Measurements from ENCODE around the gene CDK5RAP3. TPM values are rescaled to one million over a fixed set of nuclear protein-coding genes. Genes with fewer than 3 reads are reported as not detected.
A peak's percentile ranks its signal among the peaks of the same experiment; 100 is the strongest.

Gene CDK5RAP3
- total and polyA plus RNA-seq, 2 of the 13 experiments (the other 11 are each of a cell fraction or from before 2014, with no cell fraction given) = 128 to 154 TPM

- TF ChIP-seq, protein P1, sequence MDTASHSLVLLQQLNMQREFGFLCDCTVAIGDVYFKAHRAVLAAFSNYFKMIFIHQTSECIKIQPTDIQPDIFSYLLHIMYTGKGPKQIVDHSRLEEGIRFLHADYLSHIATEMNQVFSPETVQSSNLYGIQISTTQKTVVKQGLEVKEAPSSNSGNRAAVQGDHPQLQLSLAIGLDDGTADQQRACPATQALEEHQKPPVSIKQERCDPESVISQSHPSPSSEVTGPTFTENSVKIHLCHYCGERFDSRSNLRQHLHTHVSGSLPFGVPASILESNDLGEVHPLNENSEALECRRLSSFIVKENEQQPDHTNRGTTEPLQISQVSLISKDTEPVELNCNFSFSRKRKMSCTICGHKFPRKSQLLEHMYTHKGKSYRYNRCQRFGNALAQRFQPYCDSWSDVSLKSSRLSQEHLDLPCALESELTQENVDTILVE (CRISPR knock-in tag; IDR thresholded peaks at IDR 0.05) = 0 out of 2 replicates have a peak, but pooled peaks have one; percentile 30
- TF ChIP-seq ZNF432 (CRISPR knock-in tag; IDR thresholded peaks at IDR 0.05; ENCODE audit: borderline replicate concordance) (peak; percentile 92; the same call in 1 of the 2 replicates), MXI1 (IDR thresholded peaks at IDR 0.05; ENCODE audit: borderline replicate concordance, low read depth, low read length) (peak; percentile 87; the same call in 2 of the 3 replicates), KMT2A (CRISPR knock-in tag; IDR thresholded peaks at IDR 0.05) (peak; percentile 83), NCOA1 (CRISPR knock-in tag; IDR thresholded peaks at IDR 0.05) (peak; percentile 94; the same call in 1 of the 2 replicates), EZH2 (conservative IDR thresholded peaks at IDR 0.05; ENCODE audit: low read depth, low read length) (no peak), THAP11 (CRISPR knock-in tag; IDR thresholded peaks at IDR 0.05) (peak; percentile 87), ZFP82 (CRISPR knock-in tag; IDR thresholded peaks at IDR 0.05; ENCODE audit: borderline replicate concordance) (peak; percentile 98; the same call in 1 of the 2 replicates), ZNF7 (CRISPR knock-in tag; IDR thresholded peaks at IDR 0.05) (no peak), ZNF552 (CRISPR knock-in tag; IDR thresholded peaks at IDR 0.05; ENCODE audit: borderline replicate concordance) (peak; percentile 98), CCAR2 (optimal IDR thresholded peaks at IDR 0.05; ENCODE audit: low read depth, low read length) (peak; percentile 64), PPARG (CRISPR knock-in tag; conservative IDR thresholded peaks at IDR 0.05) (0 out of 2 replicates have a peak, but pooled peaks have one; percentile 31), BHLHE40 (IDR thresholded peaks at IDR 0.05; ENCODE audit: low read length) (peak; percentile 87), ZFP36L2 (CRISPR knock-in tag; IDR thresholded peaks at IDR 0.05) (no peak), ZFP90 (CRISPR knock-in tag; IDR thresholded peaks at IDR 0.05; ENCODE audit: borderline replicate concordance) (peak; percentile 71; the same call in 1 of the 2 replicates), GTF2F1 (IDR thresholded peaks at IDR 0.05; ENCODE audit: low read length) (no peak), KLF16 (CRISPR knock-in tag; IDR thresholded peaks at IDR 0.05) (peak; percentile 55 to 84; a peak in 3 of 4 replicates), MATR3 (CRISPR knock-in tag; IDR thresholded peaks at IDR 0.05) (no peak), ZNF652 (CRISPR knock-in tag; IDR thresholded peaks at IDR 0.05; ENCODE audit: borderline replicate concordance, low read depth) (peak; percentile 69; the same call in 1 of the 2 replicates), REL (CRISPR knock-in tag; conservative IDR thresholded peaks at IDR 0.05) (peak; percentile 98), HNRNPLL (IDR thresholded peaks at IDR 0.05; ENCODE audit: low read depth, low read length, poor library complexity, severe bottlenecking) (peak; percentile 77), ZNF468 (CRISPR knock-in tag; IDR thresholded peaks at IDR 0.05) (peak; percentile 97)
- TF ChIP-seq, protein P2, sequence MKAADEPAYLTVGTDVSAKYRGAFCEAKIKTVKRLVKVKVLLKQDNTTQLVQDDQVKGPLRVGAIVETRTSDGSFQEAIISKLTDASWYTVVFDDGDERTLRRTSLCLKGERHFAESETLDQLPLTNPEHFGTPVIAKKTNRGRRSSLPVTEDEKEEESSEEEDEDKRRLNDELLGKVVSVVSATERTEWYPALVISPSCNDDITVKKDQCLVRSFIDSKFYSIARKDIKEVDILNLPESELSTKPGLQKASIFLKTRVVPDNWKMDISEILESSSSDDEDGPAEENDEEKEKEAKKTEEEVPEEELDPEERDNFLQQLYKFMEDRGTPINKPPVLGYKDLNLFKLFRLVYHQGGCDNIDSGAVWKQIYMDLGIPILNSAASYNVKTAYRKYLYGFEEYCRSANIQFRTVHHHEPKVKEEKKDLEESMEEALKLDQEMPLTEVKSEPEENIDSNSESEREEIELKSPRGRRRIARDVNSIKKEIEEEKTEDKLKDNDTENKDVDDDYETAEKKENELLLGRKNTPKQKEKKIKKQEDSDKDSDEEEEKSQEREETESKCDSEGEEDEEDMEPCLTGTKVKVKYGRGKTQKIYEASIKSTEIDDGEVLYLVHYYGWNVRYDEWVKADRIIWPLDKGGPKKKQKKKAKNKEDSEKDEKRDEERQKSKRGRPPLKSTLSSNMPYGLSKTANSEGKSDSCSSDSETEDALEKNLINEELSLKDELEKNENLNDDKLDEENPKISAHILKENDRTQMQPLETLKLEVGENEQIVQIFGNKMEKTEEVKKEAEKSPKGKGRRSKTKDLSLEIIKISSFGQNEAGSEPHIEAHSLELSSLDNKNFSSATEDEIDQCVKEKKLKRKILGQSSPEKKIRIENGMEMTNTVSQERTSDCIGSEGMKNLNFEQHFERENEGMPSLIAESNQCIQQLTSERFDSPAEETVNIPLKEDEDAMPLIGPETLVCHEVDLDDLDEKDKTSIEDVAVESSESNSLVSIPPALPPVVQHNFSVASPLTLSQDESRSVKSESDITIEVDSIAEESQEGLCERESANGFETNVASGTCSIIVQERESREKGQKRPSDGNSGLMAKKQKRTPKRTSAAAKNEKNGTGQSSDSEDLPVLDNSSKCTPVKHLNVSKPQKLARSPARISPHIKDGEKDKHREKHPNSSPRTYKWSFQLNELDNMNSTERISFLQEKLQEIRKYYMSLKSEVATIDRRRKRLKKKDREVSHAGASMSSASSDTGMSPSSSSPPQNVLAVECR (CRISPR knock-in tag; IDR thresholded peaks at IDR 0.05; ENCODE audit: borderline replicate concordance) = peak; percentile 98
- TF ChIP-seq, protein P3, sequence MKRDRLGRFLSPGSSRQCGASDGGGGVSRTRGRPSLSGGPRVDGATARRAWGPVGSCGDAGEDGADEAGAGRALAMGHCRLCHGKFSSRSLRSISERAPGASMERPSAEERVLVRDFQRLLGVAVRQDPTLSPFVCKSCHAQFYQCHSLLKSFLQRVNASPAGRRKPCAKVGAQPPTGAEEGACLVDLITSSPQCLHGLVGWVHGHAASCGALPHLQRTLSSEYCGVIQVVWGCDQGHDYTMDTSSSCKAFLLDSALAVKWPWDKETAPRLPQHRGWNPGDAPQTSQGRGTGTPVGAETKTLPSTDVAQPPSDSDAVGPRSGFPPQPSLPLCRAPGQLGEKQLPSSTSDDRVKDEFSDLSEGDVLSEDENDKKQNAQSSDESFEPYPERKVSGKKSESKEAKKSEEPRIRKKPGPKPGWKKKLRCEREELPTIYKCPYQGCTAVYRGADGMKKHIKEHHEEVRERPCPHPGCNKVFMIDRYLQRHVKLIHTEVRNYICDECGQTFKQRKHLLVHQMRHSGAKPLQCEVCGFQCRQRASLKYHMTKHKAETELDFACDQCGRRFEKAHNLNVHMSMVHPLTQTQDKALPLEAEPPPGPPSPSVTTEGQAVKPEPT (CRISPR knock-in tag; IDR thresholded peaks at IDR 0.05; ENCODE audit: low read depth) = peak; percentile 94
Measured at GRCh38 chr17:47970725-47971499, at the start of gene CDK5RAP3 (continued).
